ENCODE results near the gene DAP3.
A peak's percentile ranks its signal among the peaks of the same experiment; 100 is the strongest.
"Not testable (repeated sequence)": the region's sequence is repeated elsewhere in the genome, so short reads cannot be mapped to it uniquely, and the experiment has no call there.

Gene DAP3

DNA sequence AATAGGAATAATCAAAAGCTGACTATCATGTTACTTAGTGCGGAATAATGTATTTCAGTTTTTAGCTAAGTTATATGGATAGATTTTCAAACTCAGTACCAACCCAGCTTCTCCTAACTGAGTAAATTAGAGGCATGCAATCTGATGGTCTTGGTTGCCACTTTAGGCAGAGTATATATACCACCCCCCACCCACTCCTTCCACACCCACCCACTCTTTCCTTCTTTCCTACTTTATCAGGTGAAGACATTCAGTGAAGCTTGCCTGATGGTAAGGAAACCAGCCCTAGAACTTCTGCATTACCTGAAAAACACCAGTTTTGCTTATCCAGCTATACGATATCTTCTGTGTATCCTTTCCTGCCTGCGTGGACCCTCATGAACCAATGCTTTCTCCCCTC, 36.3 kb downstream of the DAP3 start:
- no peak for DNase-seq

DNA sequence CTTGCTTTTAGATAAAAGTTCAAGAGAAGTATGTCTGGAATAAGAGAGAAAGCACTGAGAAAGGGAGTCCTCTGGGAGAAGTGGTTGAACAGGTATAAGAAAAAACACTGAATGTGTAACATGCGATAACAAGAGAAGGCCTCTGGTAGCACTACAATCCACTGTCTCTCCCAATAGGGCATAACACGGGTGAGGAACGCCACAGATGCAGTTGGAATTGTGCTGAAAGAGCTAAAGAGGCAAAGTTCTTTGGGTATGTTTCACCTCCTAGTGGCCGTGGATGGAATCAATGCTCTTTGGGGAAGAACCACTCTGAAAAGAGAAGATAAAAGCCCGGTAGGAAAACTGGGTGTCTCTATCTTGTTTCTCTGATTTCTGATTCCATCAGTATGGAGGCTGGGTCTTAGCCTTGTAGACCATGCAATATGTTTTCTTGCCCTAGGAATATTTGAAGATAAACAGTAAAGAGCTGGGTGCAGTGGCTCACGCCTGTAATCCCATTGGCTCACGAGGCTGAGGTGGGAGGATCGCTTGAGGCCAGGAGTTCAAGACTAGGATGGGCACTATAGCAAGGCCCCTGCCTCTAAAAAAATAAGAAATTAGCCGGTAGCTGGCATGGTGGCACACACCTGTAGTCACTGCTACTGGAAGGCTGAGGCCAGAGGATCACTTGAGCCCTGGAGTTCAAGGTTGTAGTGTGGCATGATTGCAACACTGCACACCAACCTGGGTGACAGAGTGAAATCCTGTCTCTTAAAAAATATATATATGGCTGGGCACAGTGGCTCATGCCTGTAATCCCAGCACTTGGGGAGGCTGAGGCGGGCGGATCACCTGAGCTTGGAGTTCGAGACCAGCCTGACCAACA, 40.4 kb downstream of the DAP3 start:
- peak; percentile 59 for DNase-seq

DNA sequence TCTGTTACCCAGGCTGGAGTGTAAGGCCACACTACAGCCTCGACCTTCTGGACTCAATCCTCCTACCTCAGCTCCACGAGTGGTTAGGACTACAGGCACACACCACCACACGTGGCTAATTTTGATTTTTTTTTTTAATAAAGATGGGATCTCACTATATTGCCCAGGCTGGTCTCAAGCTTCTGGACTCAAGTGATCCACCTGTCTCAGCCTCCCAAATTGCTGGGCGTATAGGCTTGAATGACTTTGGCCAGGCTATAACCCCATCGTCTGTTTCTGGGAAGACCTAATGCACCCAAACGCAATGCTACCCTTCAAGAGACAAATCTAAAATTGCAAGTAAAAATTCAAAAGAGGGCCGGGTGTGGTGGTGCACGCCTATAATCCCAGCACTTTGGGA, 52.1 kb downstream of the DAP3 start:
- no peak for DNase-seq

DNA sequence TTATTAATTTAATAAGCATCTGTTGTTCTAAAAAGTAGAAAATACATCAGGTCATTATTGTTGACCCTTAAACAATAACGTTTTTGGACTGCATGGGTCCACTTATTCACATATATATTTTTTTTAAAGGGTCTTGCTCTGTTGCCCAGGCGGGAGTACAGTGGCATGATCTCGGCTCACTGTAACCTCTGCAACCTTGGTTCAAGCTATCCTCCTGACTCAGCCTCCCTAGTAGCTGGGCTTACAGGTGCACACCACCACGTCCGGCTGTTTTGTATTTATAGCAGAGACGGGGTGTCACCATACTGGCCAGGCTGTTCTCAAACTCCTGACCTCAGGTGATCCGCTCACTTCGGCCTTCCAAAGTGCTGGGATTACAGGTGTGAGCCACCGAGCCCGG, 53.0 kb downstream of the DAP3 start:
- no peak for DNase-seq

DNA sequence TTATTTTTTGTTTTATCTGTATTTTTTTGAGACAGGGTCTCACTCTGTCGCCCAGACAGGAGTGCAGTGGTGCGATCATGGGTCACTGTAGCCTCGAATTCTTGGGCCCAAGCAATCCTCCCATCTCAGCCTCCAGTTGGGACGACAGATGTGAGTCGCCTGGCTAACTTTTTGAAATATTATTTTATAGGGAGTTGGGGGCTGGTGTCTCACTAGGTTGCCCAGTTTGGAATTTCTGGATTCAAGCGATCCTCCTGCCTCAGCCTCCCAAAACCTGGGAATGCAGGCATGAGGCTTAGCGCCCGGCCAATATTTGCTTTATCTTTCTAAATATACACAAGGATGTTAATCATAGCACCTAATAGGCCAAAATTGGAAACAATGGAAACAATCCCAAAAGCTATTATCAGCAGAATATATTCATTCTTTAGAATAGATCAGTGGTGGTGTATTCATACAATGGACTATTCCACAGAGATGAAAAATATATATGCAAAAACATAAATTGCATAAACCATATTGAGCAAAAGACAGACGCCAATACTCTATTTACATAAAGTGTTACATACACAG, 55.9 kb downstream of the DAP3 start:
- DNase-seq = no peak

DNA sequence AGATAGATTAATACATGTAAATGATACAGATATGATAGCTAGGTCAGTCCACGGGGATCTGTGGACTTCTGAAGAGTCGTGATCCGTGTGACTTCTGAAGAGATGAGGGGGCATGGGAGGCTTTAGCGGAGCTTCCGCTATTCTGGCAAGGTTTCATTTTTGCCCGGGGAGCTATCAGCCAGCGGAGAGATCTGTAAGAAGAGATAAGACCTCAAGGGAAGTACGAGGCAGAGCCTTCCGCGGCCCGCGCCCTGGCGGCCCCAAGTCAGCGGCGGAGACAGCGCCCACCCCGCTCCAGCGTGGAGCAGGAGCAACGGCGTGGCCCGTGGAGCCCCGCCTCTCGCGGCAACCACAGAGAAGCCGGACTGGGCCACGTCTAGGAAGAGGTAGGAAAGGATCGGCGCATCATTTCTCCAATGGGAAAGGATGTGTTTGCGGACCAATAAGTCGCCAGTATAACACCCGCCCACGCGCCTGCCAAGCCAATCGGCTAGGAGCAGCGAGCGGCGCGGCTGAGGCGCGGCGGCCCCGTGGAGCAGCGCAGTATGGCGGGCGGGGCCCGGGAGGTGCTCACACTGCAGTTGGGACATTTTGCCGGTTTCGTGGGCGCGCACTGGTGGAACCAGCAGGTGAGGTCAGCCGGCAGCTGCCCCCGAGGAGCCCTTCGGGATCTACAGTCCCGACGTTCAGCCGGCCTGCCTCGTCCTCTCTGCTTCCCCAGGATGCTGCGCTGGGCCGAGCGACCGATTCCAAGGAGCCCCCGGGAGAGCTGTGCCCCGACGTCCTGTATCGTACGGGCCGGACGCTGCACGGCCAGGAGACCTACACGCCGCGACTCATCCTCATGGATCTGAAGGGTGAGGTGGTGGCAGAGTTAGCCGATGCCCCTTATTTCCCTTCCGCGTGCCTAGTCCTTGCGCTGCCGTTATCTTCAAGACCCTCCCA, 56.7 kb downstream of the DAP3 start:
- peak; percentile 100 for DNase-seq

DNA sequence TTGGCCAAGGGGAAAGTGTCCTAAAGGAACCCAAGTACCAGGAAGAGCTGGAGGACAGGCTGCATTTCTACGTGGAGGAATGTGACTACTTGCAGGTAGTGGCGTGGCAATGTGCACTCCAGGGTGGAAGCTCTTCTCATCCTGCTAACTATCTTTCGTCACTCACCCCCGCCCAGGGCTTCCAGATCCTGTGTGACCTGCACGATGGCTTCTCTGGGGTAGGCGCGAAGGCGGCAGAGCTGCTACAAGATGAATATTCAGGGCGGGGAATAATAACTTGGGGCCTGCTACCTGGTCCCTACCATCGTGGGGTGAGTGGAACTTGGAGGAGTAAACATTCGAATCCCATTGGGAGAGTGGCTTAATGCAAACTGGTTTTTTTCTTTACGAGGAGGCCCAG, 58.7 kb downstream of the DAP3 start:
- DNase-seq = not testable (repeated sequence)

DNA sequence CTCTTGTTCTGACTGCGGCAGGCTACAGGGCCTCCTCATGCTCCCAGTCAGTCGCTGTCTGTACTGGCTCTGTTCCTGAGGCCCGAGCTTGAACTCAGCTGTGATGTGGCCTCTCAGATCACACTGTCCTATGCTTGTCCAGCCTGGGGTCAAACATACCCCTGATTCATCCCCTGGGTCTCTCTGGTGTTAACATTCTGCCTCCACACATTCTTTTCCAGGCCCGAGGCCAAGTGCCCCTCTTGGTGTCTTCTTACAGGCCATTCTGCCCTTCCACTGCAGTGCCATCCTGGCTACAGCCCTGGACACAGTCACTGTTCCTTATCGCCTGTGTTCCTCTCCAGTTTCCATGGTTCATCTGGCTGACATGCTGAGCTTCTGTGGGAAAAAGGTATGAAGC, 59.2 kb downstream of the DAP3 start:
- DNase-seq = not testable (repeated sequence)

DNA sequence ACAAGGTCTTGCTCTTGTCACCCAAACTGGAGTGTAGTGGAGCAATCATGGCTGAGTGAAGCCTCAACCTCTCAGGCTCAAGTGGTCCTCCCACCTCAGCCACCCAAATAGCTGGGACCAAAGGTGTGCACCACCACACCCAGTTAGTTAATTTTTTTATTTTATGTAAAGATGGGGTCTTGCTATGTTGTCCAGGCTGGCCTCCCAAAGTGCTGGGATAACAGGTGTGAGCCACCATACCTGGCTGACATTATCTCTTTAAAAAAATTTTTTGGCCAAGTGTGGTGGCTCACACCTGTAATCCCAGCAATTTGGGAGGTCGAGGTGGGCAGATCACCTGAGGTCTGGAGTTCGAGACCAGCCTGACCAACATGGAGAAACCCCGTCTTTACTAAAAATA, 70.1 kb downstream of the DAP3 start:
- not testable (repeated sequence) for DNase-seq

DNA sequence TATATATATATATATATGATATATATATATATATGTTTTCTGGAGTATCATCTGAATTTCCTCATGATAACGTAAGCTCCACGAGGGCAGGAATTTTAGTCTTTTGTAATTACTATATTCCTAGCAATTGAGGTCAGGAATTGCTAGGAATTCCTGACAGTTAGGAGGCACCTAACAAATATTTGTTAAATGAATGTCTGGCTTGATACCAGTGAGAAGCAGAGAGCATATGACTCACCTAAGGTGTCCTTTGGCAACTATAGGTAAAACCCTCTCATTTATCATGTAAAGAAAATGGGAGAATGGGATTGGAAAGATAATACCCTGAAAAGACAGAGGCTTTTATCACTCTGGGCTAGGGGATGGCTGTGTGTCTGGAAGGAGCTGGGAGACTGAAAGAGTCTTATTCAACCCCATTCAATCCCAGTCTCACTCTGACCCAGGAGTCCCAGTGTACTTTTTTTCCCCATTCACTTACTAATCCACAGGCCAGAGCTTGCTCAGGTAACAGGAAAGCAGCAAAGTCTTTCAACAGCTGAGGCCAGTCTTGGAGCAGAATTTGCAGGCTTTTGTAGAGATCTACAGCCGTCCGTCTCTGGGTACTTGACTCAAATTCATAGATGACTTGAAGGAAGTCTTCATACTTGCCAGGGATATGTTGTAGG, 71.2 kb downstream of the DAP3 start:
- DNase-seq = no peak

DNA sequence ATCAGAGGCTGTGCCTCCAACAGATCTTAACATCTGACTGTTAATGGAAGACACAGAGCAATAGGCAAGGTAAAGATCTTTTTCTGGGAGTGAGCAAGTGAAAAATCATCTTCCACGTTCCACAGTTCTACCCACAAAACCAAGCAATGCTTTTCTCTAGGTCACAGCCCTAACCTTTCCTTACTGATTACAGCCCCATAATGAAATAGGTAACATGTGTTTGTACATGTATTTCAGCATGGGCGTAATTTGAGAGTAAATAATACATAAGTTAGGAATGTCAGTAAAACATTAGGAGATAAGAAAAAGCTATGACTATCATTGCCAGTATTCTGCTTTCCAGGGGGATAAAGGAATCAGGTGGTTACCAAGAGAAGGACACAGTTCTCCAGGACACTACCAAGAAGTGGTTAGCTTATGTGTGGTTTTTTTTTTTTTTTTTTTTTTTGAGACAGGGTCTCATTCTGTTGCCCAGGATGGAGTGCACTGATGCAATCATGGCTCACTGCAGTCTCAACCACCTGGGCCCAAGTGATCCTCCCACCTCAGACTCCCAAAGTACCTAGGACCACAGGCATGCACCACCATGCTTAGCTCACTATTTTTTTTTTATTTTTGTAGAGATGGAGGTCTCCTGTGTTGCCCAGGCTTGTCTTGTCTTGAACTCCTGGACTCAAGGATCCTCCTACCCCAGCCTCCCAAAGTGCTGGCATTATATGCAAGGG, 72.0 kb downstream of the DAP3 start:
- DNase-seq = no peak

DNA sequence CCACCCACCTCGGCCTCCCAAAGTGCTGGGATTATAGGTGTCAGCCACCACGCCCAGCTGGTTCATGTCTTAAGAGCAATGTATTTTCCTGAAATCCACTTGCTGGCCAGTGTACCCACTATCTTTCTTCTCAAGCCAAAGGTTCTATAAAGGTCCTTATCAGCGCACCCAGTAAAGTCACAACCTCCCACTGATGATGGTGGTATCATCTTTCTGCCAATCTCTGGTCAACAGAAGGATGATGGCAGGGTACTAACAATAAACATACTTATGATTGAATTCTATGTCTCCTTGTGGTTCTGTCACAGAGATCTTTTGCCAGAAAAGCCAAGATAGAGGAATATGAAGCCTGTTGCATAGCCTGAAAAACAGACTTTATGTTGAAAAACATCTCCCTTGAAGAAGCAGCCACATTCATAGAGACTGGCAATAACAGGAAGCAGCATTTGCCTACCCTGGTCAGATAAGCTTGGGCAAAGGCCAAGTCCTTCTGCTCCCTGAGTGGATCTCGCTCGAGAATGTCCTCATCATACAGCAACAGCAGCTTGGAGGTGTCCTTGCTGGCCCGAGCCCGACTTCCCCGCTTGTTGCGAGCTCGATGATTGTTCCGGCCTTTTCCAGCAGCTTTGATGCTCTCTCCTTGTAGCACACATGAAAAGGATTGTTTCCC, 73.0 kb downstream of the DAP3 start:
- DNase-seq = no peak

DNA sequence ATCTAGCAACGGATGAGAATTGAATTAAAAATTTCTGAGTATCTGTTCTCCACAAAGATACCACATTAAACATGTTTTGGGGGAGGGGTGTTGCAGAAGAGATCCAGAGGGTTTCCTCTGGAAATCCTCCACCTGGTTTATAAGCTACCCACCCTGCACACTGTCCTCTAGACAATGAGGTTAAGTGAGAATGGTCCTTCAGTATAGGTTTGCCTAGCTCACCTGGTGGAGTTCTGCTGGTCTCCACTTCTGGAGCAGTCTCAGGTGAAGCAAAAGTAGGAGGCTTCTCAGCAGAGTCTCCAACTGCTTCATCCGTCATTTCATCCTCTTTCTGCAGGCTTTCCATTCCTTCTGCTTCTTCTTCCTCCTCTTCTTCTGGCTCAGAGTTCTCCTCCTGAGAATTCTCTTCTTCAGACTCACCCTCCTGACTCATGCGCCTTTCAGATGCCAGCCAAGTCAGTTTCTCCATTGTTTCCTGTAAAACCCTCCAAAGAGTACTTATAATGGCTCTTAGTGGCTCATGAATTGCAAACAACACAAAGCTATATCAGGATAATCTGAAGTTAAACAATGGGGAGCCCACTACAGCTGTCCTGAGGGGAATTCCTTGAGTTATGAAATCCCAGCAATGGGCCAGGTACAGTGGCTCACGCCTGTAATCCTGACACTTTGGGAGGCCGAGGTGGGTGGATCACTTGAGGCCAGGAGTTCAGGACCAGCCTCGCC, 74.4 kb downstream of the DAP3 start:
- peak; percentile 76 for DNase-seq

DNA sequence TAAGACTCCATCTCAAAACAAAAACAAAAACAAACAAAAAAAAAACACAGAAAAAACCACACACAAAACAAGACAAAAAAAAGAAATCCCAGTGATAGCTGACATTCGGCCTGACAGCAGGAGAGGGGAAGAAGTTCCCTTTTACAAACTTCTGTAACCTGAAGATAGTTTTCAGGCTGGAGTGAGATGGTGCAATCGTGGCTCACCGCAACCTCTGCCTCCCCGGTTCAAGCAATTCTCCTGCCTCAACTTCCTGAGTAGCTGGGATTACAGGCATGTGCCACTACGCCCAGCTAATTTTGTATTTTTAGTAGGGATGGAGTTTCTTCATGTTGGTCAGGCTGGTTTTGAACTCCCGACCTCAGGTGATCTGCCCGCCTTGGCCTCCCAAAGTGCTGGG, 75.1 kb downstream of the DAP3 start:
- DNase-seq = not testable (repeated sequence)

DNA sequence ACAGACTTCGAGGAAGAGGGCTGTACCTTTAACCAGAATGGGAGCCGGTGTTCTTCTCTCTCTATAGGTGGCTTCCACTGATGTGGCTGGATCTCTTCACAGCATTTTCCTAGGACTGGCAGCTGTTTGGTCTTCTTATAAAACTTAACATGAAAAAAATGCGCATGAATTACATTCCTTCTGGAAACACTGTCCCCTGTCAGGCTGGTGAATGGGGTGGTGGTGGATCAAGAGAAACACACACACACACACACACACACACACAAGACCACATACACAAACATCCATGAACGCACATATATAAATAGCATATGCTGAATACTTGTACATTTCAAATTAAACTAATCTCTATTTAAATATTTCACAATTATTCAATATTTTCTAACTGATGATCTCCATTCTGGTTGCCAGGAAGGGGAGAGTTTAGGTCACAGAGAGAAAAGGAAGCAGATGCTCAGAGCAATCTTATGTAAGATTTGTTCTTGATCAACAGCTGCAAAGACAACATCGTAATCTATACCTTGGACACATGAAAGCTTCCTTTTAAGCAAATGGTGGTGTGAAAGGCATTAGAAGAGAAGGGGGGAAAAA, 78.6 kb downstream of the DAP3 start:
- not testable (repeated sequence) for DNase-seq

DNA sequence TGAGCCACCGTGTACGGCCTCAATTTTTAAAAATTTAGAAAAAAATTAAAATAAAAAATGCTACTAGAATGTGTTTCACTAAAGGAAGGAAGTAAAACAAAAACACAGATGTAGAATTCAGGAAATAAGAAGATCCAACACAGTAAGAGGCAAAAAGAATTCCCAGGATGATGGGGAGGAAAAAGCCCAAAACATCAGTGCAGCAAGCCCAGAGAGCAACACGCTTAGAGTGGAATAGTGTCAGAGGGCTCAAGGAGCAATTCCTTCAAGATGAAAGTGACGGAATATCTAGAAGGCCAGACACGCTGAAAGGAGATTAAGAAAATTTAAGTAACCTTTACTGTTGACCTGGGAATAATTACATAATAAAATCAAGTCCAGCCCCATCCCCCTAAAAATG, 80.4 kb downstream of the DAP3 start:
- no peak for DNase-seq

DNA sequence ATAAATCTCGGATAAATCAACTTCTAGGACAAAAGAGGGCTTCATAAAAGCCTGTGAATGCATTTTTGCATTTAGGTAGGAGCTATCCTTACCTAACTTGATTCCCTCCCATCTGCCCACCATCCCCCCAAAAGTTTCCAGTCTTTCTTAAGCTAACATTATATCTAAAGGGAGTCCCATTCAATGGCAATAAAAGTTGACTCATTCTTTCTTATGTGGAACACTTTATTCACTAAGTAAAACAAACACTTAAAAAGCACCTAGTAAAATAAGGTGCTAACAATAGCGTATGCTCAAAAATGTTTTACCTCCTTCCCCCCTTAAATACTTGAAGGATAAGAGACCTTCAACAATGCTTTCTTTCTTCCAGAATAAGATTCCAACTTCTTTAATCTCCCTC, 84.3 kb downstream of the DAP3 start:
- DNase-seq = no peak

DNA sequence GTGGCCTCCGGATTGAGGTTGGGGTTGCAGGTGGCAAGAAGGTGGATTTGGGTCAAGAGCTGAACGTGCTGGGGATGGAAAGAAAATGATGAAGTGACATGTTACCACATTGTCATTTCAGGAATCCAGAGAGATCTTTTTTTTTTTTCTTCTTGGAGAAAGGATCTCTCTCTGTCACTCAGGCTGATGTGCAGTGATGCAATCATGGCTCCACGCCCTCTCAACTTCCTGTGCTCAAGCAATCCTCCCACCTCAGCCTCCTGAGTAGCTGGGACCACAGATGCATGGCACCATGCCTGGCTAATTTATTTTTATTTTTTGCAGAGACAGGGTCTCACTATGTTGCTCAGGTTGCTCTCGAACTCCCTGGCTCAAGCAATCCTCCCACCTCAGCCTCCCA, 87.5 kb downstream of the DAP3 start:
- peak; percentile 39 for DNase-seq

DNA sequence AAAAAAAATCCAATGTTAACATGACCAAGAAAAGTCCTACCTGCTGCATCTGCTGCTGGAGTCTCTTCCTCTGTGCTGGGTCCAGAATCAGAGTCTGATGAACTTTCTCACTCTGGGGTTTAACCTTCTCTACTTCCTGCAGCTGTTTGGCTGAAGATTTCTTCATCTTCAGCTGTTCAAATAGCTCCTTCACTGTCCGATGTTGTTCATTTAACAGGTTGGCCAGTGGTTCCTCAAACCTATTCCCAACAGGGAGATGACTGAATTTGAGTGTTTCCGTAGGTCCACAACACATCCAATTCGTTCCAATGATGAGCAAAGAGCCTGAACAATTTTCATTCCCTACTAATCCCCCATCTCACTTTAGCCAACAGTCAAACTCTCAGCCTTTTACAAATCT, 88.7 kb downstream of the DAP3 start:
- no peak for DNase-seq

Data from inflammatory macrophage treated with lipopolysaccharide for 4 hours (primary cell).